HCT116 (cell line): Measurements from ENCODE around the gene MPHOSPH8. TPM values are rescaled to one million over a fixed set of nuclear protein-coding genes. Genes with fewer than 3 reads are reported as not detected.
"Not testable (repeated sequence)": the region's sequence is repeated elsewhere in the genome, so short reads cannot be mapped to it uniquely, and the experiment has no call there.

Experiments
- ATAC-seq: fragments of 200-7000 bp; cut with Tn5 transposase; 2 replicates; pipeline ENCODE4 v1.9.1; 2020; ENCODE audit warnings: mild to moderate bottlenecking, moderate library complexity
- BruUV-seq: library from RNA; stranded (reverse); fragments of 400-500 nt; replicated peaks from 2 replicates; lab custom pipeline; 2021; lab: Mats Ljungman, UMichigan
- CTCF ChIA-PET: fragments of 300-600 bp; sonication (Branson Sonifier 250); formaldehyde crosslinking; loops from one replicate; lab custom pipeline; 2021; ENCODE audit warnings: antibody characterized with exemption; lab: Charles Lee
- POLR2A ChIA-PET: fragments of 300-600, 350-600 bp; sonication (Branson Sonifier 250); formaldehyde crosslinking; loops from one replicate; lab custom pipeline; 2021; ENCODE audit warnings: antibody characterized with exemption; lab: Charles Lee
- RAD21 ChIA-PET, 2 experiments: fragments of 300-600 bp; sonication (Branson Sonifier 250); formaldehyde crosslinking; loops; one replicate each; lab custom pipeline; 2023; ENCODE audit warnings: low total read pairs in 2 of 2; ENCODE audit not compliant: uncharacterized antibody in 2 of 2, unreplicated experiment in 2 of 2, low non-redundant PET in 1 of 2; lab: Charles Lee
- DNase-seq: peaks from one replicate; pipeline ENCODE4 v3.0.0-alpha.2; 2010; ENCODE audit warnings: low read depth, low spot score
- H2AFZ ChIP-seq: fragments of 200-600 bp; shearing (Covaris generic), sonication (generic); 2 replicates; pipeline ENCODE4 v1.6.1; 2017; ENCODE audit warnings: low read depth, mixed run types, mixed read lengths, antibody characterized with exemption, low read length; ENCODE audit not compliant: poor library complexity, severe bottlenecking
- H3K27ac ChIP-seq: 2 replicates; pipeline ENCODE4 v1.5.1; 2012; ENCODE audit warnings: low read depth, low read length
- H3K27me3 ChIP-seq: fragments of 200-600 bp; sonication (generic); 2 replicates; pipeline ENCODE4 v1.6.1; 2016; ENCODE audit warnings: mixed run types, low read length, mixed read lengths; ENCODE audit not compliant: insufficient read depth
- H3K36me3 ChIP-seq, 2 experiments: fragments of 200-500 bp in 1 of 2; fragments of 200-600 bp in 1 of 2; sonication (Bioruptor generic) in 1 of 2; sonication (generic) in 1 of 2; 2 replicates each; pipeline versions ENCODE4 v1.5.1 to v1.6.1; 2014 to 2016; ENCODE audit warnings: low read length in 2 of 2, inconsistent platforms in 1 of 2, mixed read lengths in 1 of 2, mixed run types in 1 of 2; ENCODE audit not compliant: insufficient read depth in 2 of 2, control insufficient read depth in 1 of 2
- H3K4me1 ChIP-seq, 2 experiments: fragments of 200-600 bp in 1 of 2; sonication (generic) in 1 of 2; 2 replicates each; pipeline versions ENCODE4 v1.5.1 to v1.6.1; 2012 to 2017; ENCODE audit warnings: low read length in 2 of 2, inconsistent platforms in 1 of 2, mild to moderate bottlenecking in 1 of 2, mixed read lengths in 1 of 2, mixed run types in 1 of 2, moderate library complexity in 1 of 2; ENCODE audit not compliant: insufficient read depth in 2 of 2, control insufficient read depth in 1 of 2
- H3K4me2 ChIP-seq: fragments of 200-600 bp; sonication (generic); 2 replicates; pipeline ENCODE4 v1.6.1; 2017; ENCODE audit warnings: mixed run types, low read length, mixed read lengths
- H3K4me3 ChIP-seq, 2 experiments: fragments of 200-600 bp in 1 of 2; sonication (generic) in 1 of 2; replicated peaks in 1 of 2; 2 replicates each; pipeline ENCODE4 v1.5.1; 2011 to 2016; ENCODE audit warnings: low read length in 2 of 2, control low read depth in 1 of 2, low read depth in 1 of 2, mild to moderate bottlenecking in 1 of 2, mixed read lengths in 1 of 2, mixed run types in 1 of 2
- H3K79me2 ChIP-seq: fragments of 200-600 bp; sonication (generic); 2 replicates; pipeline ENCODE4 v1.6.1; 2017; ENCODE audit warnings: mild to moderate bottlenecking, mixed run types, low read length, moderate library complexity, mixed read lengths; ENCODE audit not compliant: insufficient read depth
- H3K9ac ChIP-seq: fragments of 200-600 bp; sonication (generic); 2 replicates; pipeline ENCODE4 v1.6.1; 2016; ENCODE audit warnings: low read length, mixed read lengths
- H3K9me2 ChIP-seq: fragments of 200-600 bp; sonication (generic), shearing (Covaris generic); 2 replicates; pipeline ENCODE4 v1.6.1; 2017; ENCODE audit warnings: mixed run types, mild to moderate bottlenecking, moderate library complexity; ENCODE audit not compliant: insufficient read depth
- H3K9me3 ChIP-seq, 2 experiments: fragments of 200-500 bp in 1 of 2; fragments of 200-600 bp in 1 of 2; sonication (Bioruptor generic) in 1 of 2; sonication (generic) in 1 of 2; 2 replicates each; pipeline ENCODE4 v1.6.1; 2014 to 2017; ENCODE audit warnings: low read length in 2 of 2, mixed read lengths in 2 of 2, inconsistent platforms in 1 of 2, low read depth in 1 of 2, mild to moderate bottlenecking in 1 of 2, mixed run types in 1 of 2, moderate library complexity in 1 of 2; ENCODE audit not compliant: control insufficient read depth in 1 of 2, insufficient read depth in 1 of 2
- H4K20me1 ChIP-seq: fragments of 200-600 bp; sonication (generic), shearing (Covaris generic); 2 replicates; pipeline ENCODE4 v1.6.1; 2017; ENCODE audit warnings: mixed run types, mild to moderate bottlenecking, moderate library complexity; ENCODE audit not compliant: insufficient read depth
- CBX3 ChIP-seq: IDR thresholded peaks from 2 replicates; pipeline ENCODE4 v1.6.1; 2012; ENCODE audit warnings: low read depth
- CEBPB ChIP-seq: IDR thresholded peaks from 2 replicates; pipeline ENCODE4 v1.6.1; 2012; ENCODE audit warnings: low read depth
- EGR1 ChIP-seq: IDR thresholded peaks from 2 replicates; pipeline ENCODE4 v1.6.1; 2012; ENCODE audit warnings: low read depth
- ELF1 ChIP-seq: IDR thresholded peaks from 2 replicates; pipeline ENCODE4 v1.6.1; 2012; ENCODE audit warnings: low read depth, borderline replicate concordance
- EZH2 ChIP-seq: fragments of 200-600 bp; sonication (generic); IDR thresholded peaks from 2 replicates; pipeline ENCODE4 v1.6.1; 2017; ENCODE audit warnings: antibody characterized with exemption, mixed run types
- FOSL1 ChIP-seq: IDR thresholded peaks from 2 replicates; pipeline ENCODE4 v1.6.1; 2012; ENCODE audit warnings: low read depth
- RAD21 ChIP-seq: IDR thresholded peaks from 2 replicates; pipeline ENCODE4 v1.6.1; 2012; ENCODE audit warnings: low read depth, mild to moderate bottlenecking
- SIN3A ChIP-seq: IDR thresholded peaks from 2 replicates; pipeline ENCODE4 v1.6.1; 2012; ENCODE audit warnings: low read depth
- SRF ChIP-seq: IDR thresholded peaks from 2 replicates; pipeline ENCODE4 v1.6.1; 2012; ENCODE audit warnings: low read depth
- TCF7L2 ChIP-seq: IDR thresholded peaks from 2 replicates; pipeline ENCODE4 v1.7.0; 2011; ENCODE audit warnings: borderline replicate concordance, inconsistent platforms; ENCODE audit not compliant: insufficient read depth, insufficient read length; ENCODE audit errors: extremely low read depth
- ZBTB33 ChIP-seq: IDR thresholded peaks from 2 replicates; pipeline ENCODE4 v1.6.1; 2011; ENCODE audit warnings: mild to moderate bottlenecking, low read length, moderate library complexity; ENCODE audit not compliant: insufficient replicate concordance; ENCODE audit errors: extremely low read depth
- ZNF274 ChIP-seq: fragments of 200-500 bp; sonication (Bioruptor generic); IDR thresholded peaks from 2 replicates; pipeline ENCODE4 v1.6.1; 2014; ENCODE audit warnings: mild to moderate bottlenecking, low read depth, low read length, inconsistent platforms
- intact Hi-C: fragments of 100-400 bp; cut with micrococcal nuclease; formaldehyde crosslinking; loops from 2 replicates; pipeline ENCODE4 v1.10.0; 2022
- total RNA-seq: library from RNA; stranded (reverse); gene quantifications from one replicate; pipeline ENCODE4 v1.2.1, GENCODE V29; 2021; ENCODE audit not compliant: unreplicated experiment
- TF ChIP-seq, protein P1 (sequence below): IDR thresholded peaks from 2 replicates; pipeline ENCODE4 v1.6.1; 2012

Gene MPHOSPH8
- total RNA-seq, 1 experiment from 2014 or later = 21.5 TPM

GRCh38 chr13:19709782-19710181 is 76.3 kb downstream of the MPHOSPH8 start:
- DNase-seq, POLR2A ChIA-PET, H3K4me3 ChIP-seq, H3K27me3 ChIP-seq, BruUV-seq, H3K4me2 ChIP-seq, H3K9me2 ChIP-seq, H3K27ac ChIP-seq, H3K9me3 ChIP-seq, H4K20me1 ChIP-seq, ATAC-seq, H3K9ac ChIP-seq, H3K36me3 ChIP-seq, H3K4me1 ChIP-seq, intact Hi-C loops, CTCF ChIA-PET, RAD21 ChIA-PET, H2AFZ ChIP-seq: not testable (repeated sequence)
- peaks cover 31% of the 10 kb centered on the region for H3K79me2 ChIP-seq

- no peak for ATAC-seq
- RAD21 ChIA-PET = no interaction called here
Observed at GRCh38 chr13:19713186-19713965, 79.9 kb downstream of the MPHOSPH8 start.

More at GRCh38 chr13:19713186-19713965, 79.9 kb downstream of the MPHOSPH8 start:
- H3K27ac ChIP-seq = no peak overlapping the region
- no peak overlapping the region for H3K4me2 ChIP-seq
- no peaks in the 10 kb centered on the region for H3K27me3 ChIP-seq
- no peak for DNase-seq
- CTCF ChIA-PET = no interaction called here
- H3K36me3 ChIP-seq = no peaks in the 10 kb centered on the region
- peaks cover 4% of the 10 kb centered on the region; the same call in 1 of the 2 replicates for H4K20me1 ChIP-seq
- H3K9me2 ChIP-seq = no peaks in the 10 kb centered on the region
- POLR2A ChIA-PET = no interaction called here
- no peak overlapping the region for H3K9ac ChIP-seq
- H3K4me3 ChIP-seq = no peak overlapping the region
- no peaks in the 10 kb centered on the region for H3K4me1 ChIP-seq
- peaks cover 47% of the 10 kb centered on the region for H3K79me2 ChIP-seq
- H3K9me3 ChIP-seq = no peaks in the 10 kb centered on the region
- intact Hi-C loops = no loop called here
- TF ChIP-seq ZNF274 = no peak
- no peak for TF ChIP-seq EGR1
- no peak for TF ChIP-seq SRF
- TF ChIP-seq RAD21 = no peak
- no peak for TF ChIP-seq ELF1
- TF ChIP-seq EZH2 = no peak
- no peak for TF ChIP-seq TCF7L2
- TF ChIP-seq, protein P1, sequence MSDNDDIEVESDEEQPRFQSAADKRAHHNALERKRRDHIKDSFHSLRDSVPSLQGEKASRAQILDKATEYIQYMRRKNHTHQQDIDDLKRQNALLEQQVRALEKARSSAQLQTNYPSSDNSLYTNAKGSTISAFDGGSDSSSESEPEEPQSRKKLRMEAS = no peak
- TF ChIP-seq CEBPB = no peak
- no peak for TF ChIP-seq FOSL1
- no peak for TF ChIP-seq ZBTB33
- TF ChIP-seq CBX3 = no peak
- no peak for TF ChIP-seq SIN3A
- TF ChIP-seq, all 23 proteins: peak for 0
- no peak overlapping the region for H2AFZ ChIP-seq
- no TSS peak for BruUV-seq
